Adrenal gland (tissue), 5 donors: Measurements from ENCODE around the gene CNTNAP2.

ENCODE experiments used
- CTCF ChIP-seq, 6 experiments: fragments of 450-650 bp in 4 of 6; fragments of 200-600 bp in 2 of 6; sonication (generic) in 1 of 6; IDR thresholded peaks; 1 replicate in 5 of 6; 2 replicates in 1 of 6; pipeline versions ENCODE4 v1.5.1 to v1.8.0; 2016 to 2021; ENCODE audit warnings: antibody characterized with exemption in 6 of 6, mild to moderate bottlenecking in 2 of 6, moderate library complexity in 1 of 6
- POLR2A ChIP-seq, 2 donors: fragments of 450-650 bp; IDR thresholded peaks; one replicate each; pipeline ENCODE4 v1.6.1; 2017; ENCODE audit warnings: antibody characterized with exemption in 2 of 2, mild to moderate bottlenecking in 2 of 2, moderate library complexity in 1 of 2
- donor health status: DM: no; HTN: no; CAD: no.

GRCh38 chr7:147765301-147765700 is 1648.7 kb downstream of the CNTNAP2 start:
- TF ChIP-seq CTCF (IDR thresholded peaks at IDR 0.05), result no peak
- TF ChIP-seq POLR2A (IDR thresholded peaks at IDR 0.05), result no peak
